ENCODE results near the gene CHDH.

Gene CHDH

DNA sequence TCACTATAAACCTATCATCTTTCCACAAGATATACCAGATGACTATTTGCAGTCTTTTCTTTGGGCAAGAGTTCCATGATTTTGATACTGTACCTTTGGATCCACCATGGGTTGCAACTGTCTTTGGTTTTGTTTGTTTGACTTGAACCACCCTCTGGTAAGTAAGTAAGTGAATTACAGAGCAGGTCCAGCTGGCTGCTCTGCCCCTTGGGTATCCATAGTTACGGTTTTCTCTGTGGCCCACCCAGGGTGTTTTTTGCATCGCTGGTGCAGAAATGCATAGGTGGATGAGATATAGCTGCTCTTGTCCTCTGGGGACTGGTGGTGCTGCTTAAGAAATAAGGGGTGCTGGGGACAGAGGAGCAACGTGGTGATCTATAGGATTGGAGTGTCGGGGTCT lies 33.8 kb downstream of the CHDH start:
- TF ChIP-seq ZBTB7A (IDR thresholded peaks at IDR 0.05; ENCODE audit: low read depth) (no peak), TEAD4 (IDR thresholded peaks at IDR 0.05) (no peak), NFIC (IDR thresholded peaks at IDR 0.05) (no peak), MAX (IDR thresholded peaks at IDR 0.05) (no peak)

DNA sequence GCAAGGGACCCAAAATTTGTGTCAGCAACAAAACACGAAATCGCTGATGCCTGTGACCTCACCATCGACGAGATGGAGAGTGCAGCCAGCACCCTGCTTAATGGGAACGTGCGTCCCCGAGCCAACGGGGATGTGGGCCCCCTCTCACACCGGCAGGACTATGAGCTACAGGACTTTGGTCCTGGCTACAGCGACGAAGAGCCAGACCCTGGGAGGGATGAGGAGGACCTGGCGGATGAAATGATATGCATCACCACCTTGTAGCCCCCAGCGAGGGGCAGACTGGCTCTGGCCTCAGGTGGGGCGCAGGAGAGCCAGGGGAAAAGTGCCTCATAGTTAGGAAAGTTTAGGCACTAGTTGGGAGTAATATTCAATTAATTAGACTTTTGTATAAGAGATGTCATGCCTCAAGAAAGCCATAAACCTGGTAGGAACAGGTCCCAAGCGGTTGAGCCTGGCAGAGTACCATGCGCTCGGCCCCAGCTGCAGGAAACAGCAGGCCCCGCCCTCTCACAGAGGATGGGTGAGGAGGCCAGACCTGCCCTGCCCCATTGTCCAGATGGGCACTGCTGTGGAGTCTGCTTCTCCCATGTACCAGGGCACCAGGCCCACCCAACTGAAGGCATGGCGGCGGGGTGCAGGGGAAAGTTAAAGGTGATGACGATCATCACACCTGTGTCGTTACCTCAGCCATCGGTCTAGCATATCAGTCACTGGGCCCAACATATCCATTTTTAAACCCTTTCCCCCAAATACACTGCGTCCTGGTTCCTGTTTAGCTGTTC lies 34.9 kb downstream of the CHDH start:
- TF ChIP-seq NFIC (IDR thresholded peaks at IDR 0.05), result no peak
- TF ChIP-seq EGR1 (IDR thresholded peaks at IDR 0.05), result no peak

DNA sequence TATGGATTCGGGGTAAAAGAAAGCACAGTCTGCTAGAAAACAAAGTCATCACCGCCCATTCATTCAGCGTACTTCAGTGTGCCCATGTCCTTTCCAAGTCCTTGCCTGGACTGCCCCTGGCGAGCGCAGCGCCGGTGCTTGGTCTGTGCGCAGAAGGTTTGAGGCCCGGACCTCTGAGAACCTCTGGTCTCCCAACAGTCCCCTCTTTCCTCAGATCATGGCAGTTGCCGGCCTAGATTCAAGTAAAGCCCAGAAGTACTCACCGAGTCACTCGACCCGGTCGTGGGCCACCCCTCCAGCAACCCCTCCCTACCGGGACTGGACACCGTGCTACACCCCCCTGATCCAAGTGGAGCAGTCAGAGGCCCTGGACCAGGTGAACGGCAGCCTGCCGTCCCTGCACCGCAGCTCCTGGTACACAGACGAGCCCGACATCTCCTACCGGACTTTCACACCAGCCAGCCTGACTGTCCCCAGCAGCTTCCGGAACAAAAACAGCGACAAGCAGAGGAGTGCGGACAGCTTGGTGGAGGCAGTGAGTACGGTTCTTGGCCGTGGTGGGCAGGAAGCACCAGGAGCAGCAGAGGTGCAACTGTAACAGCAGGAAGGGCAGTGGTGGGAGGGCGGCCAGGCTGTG lies 36.3 kb downstream of the CHDH start:
- no peak for TF ChIP-seq EP300 (IDR thresholded peaks at IDR 0.05; ENCODE audit: borderline replicate concordance)
- TF ChIP-seq TCF12 (IDR thresholded peaks at IDR 0.05; ENCODE audit: low read depth), result no peak
- TF ChIP-seq EGR1 (IDR thresholded peaks at IDR 0.05), result no peak
- no peak for TF ChIP-seq TEAD4 (IDR thresholded peaks at IDR 0.05)
- TF ChIP-seq CREB1 (IDR thresholded peaks at IDR 0.05; ENCODE audit: low read depth), result no peak

- TF ChIP-seq REST (IDR thresholded peaks at IDR 0.05; ENCODE audit: low read depth), result no peak
- TF ChIP-seq CEBPB (IDR thresholded peaks at IDR 0.05), result no peak
- TF ChIP-seq YY1 (IDR thresholded peaks at IDR 0.05; ENCODE audit: low read depth), result no peak
- no peak for TF ChIP-seq CREB1 (IDR thresholded peaks at IDR 0.05; ENCODE audit: low read depth)
- no peak for TF ChIP-seq ZBTB7A (IDR thresholded peaks at IDR 0.05; ENCODE audit: low read depth)
- TF ChIP-seq TCF12 (IDR thresholded peaks at IDR 0.05; ENCODE audit: low read depth), result no peak
- TF ChIP-seq MAX (IDR thresholded peaks at IDR 0.05), result no peak
- TF ChIP-seq FOXM1 (IDR thresholded peaks at IDR 0.05; ENCODE audit: borderline replicate concordance, low read depth), result no peak
- TF ChIP-seq TEAD4 (IDR thresholded peaks at IDR 0.05), result no peak
- no peak for TF ChIP-seq EP300 (IDR thresholded peaks at IDR 0.05; ENCODE audit: borderline replicate concordance)
- TF ChIP-seq, protein P1, sequence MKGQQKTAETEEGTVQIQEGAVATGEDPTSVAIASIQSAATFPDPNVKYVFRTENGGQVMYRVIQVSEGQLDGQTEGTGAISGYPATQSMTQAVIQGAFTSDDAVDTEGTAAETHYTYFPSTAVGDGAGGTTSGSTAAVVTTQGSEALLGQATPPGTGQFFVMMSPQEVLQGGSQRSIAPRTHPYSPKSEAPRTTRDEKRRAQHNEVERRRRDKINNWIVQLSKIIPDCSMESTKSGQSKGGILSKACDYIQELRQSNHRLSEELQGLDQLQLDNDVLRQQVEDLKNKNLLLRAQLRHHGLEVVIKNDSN (IDR thresholded peaks at IDR 0.05), result no peak
- no peak for TF ChIP-seq EGR1 (IDR thresholded peaks at IDR 0.05)
- TF ChIP-seq TAF1 (IDR thresholded peaks at IDR 0.05; ENCODE audit: low read depth), result no peak
- no peak for TF ChIP-seq RAD21 (IDR thresholded peaks at IDR 0.05; ENCODE audit: low read depth)
- no peak for TF ChIP-seq NFIC (IDR thresholded peaks at IDR 0.05)
Observed at GRCh38 chr3:53809267-53809666, 37.0 kb downstream of the CHDH start.

GRCh38 chr3:53808496-53808895 lies 37.7 kb downstream of the CHDH start:
- TF ChIP-seq NFIC (IDR thresholded peaks at IDR 0.05) (no peak), REST (IDR thresholded peaks at IDR 0.05; ENCODE audit: low read depth) (no peak), YY1 (IDR thresholded peaks at IDR 0.05; ENCODE audit: low read depth) (no peak), MAX (IDR thresholded peaks at IDR 0.05) (no peak), EGR1 (IDR thresholded peaks at IDR 0.05) (no peak)

GRCh38 chr3:53807117-53807810 lies 39.0 kb downstream of the CHDH start:
- TF ChIP-seq MAX (IDR thresholded peaks at IDR 0.05) (no peak), YY1 (IDR thresholded peaks at IDR 0.05; ENCODE audit: low read depth) (no peak), ZBTB7A (IDR thresholded peaks at IDR 0.05; ENCODE audit: low read depth) (no peak), CREB1 (IDR thresholded peaks at IDR 0.05; ENCODE audit: low read depth) (no peak), TCF12 (IDR thresholded peaks at IDR 0.05; ENCODE audit: low read depth) (no peak), TEAD4 (IDR thresholded peaks at IDR 0.05) (no peak), RAD21 (IDR thresholded peaks at IDR 0.05; ENCODE audit: low read depth) (no peak), EGR1 (IDR thresholded peaks at IDR 0.05) (no peak), FOXM1 (IDR thresholded peaks at IDR 0.05; ENCODE audit: borderline replicate concordance, low read depth) (no peak), NFIC (IDR thresholded peaks at IDR 0.05) (no peak), TAF1 (IDR thresholded peaks at IDR 0.05; ENCODE audit: low read depth) (no peak), REST (IDR thresholded peaks at IDR 0.05; ENCODE audit: low read depth) (no peak), EP300 (IDR thresholded peaks at IDR 0.05; ENCODE audit: borderline replicate concordance) (no peak), CEBPB (IDR thresholded peaks at IDR 0.05) (no peak)
- TF ChIP-seq, protein P1 (IDR thresholded peaks at IDR 0.05), result no peak
